H9 (cell line): Measurements from ENCODE around the gene STAT3. TPM values are rescaled to one million over a fixed set of nuclear protein-coding genes. Genes with fewer than 3 reads are reported as not detected.

ENCODE experiments used
- DNase-seq: peaks from one replicate; pipeline ENCODE4 v3.0.0-alpha.2; 2017
- H2AFZ ChIP-seq: one replicate; pipeline ENCODE4 v1.6.1; 2013; ENCODE audit warnings: mild to moderate bottlenecking, low read length, control low read depth, moderate library complexity
- H2AK5ac ChIP-seq: 2 replicates; pipeline ENCODE4 v1.6.1; 2013; ENCODE audit warnings: low read length, control low read depth, mixed read lengths; ENCODE audit not compliant: insufficient read length
- H2BK120ac ChIP-seq: one replicate; pipeline ENCODE4 v1.6.1; 2013; ENCODE audit warnings: low read depth, mild to moderate bottlenecking, low read length, control low read depth, inconsistent platforms; ENCODE audit not compliant: poor library complexity, severe bottlenecking
- H2BK12ac ChIP-seq: 2 replicates; pipeline ENCODE4 v1.6.1; 2013; ENCODE audit warnings: low read length, control low read depth, mixed read lengths, low read depth; ENCODE audit not compliant: insufficient read length
- H2BK15ac ChIP-seq: 2 replicates; pipeline ENCODE4 v1.6.1; 2013; ENCODE audit warnings: low read depth, low read length, control low read depth
- H2BK20ac ChIP-seq: one replicate; pipeline ENCODE4 v1.6.1; 2013; ENCODE audit warnings: low read depth, mild to moderate bottlenecking, low read length, control low read depth, inconsistent platforms; ENCODE audit not compliant: poor library complexity, severe bottlenecking
- H2BK5ac ChIP-seq: 2 replicates; pipeline ENCODE4 v1.6.1; 2013; ENCODE audit warnings: low read length, control low read depth, mixed read lengths; ENCODE audit not compliant: insufficient read length
- H3K14ac ChIP-seq: 2 replicates; pipeline ENCODE4 v1.6.1; 2013; ENCODE audit warnings: low read length, control low read depth; ENCODE audit not compliant: insufficient read depth
- H3K18ac ChIP-seq: 2 replicates; pipeline ENCODE4 v1.6.1; 2013; ENCODE audit warnings: low read depth, mild to moderate bottlenecking, mixed read lengths, low read length, control low read depth; ENCODE audit not compliant: insufficient read length
- H3K23ac ChIP-seq: 2 replicates; pipeline ENCODE4 v1.6.1; 2013; ENCODE audit warnings: low read length, control low read depth, mixed read lengths, low read depth; ENCODE audit not compliant: insufficient read length
- H3K23me2 ChIP-seq: 2 replicates; pipeline ENCODE4 v1.6.1; 2013; ENCODE audit warnings: low read depth, mild to moderate bottlenecking, mixed read lengths, low read length, control low read depth; ENCODE audit not compliant: insufficient read length, poor library complexity, severe bottlenecking
- H3K27ac ChIP-seq: 2 replicates; pipeline ENCODE4 v1.5.1; 2013; ENCODE audit warnings: low read length, control low read depth, mixed read lengths, low read depth; ENCODE audit not compliant: insufficient read length
- H3K27me3 ChIP-seq: 2 replicates; pipeline ENCODE4 v1.6.1; 2013; ENCODE audit warnings: low read length, control low read depth, inconsistent platforms; ENCODE audit not compliant: insufficient read depth
- H3K4ac ChIP-seq: 2 replicates; pipeline ENCODE4 v1.6.1; 2013; ENCODE audit warnings: low read depth, mild to moderate bottlenecking, control low read depth, inconsistent platforms, low read length, moderate library complexity
- H3K4me1 ChIP-seq: 2 replicates; pipeline ENCODE4 v1.6.1; 2013; ENCODE audit warnings: low read length, control low read depth, inconsistent platforms; ENCODE audit not compliant: insufficient read depth
- H3K4me2 ChIP-seq: 2 replicates; pipeline ENCODE4 v1.6.1; 2013; ENCODE audit warnings: low read length, control low read depth, mixed read lengths; ENCODE audit not compliant: insufficient read length, insufficient read depth
- H3K56ac ChIP-seq: 2 replicates; pipeline ENCODE4 v1.6.1; 2013; ENCODE audit warnings: low read depth, mild to moderate bottlenecking, mixed read lengths, low read length, control low read depth; ENCODE audit not compliant: insufficient read length
- H3K79me1 ChIP-seq: 2 replicates; pipeline ENCODE4 v1.6.1; 2013; ENCODE audit warnings: low read depth, mild to moderate bottlenecking, moderate library complexity, low read length, control low read depth, inconsistent platforms; ENCODE audit not compliant: insufficient read depth, poor library complexity, severe bottlenecking
- H3K79me2 ChIP-seq: 2 replicates; pipeline ENCODE4 v1.6.1; 2013; ENCODE audit warnings: low read length, control low read depth, inconsistent platforms; ENCODE audit not compliant: insufficient read depth
- H3K9ac ChIP-seq: 2 replicates; pipeline ENCODE4 v1.6.1; 2013; ENCODE audit warnings: low read length, control low read depth, mixed read lengths; ENCODE audit not compliant: insufficient read length; ENCODE audit errors: extremely low read depth
- H3K9me3 ChIP-seq: one replicate; pipeline ENCODE4 v1.6.1; 2013; ENCODE audit warnings: low read depth, low read length, inconsistent platforms; ENCODE audit not compliant: control insufficient read depth
- H3T11ph ChIP-seq: one replicate; pipeline ENCODE4 v1.6.1; 2013; ENCODE audit warnings: mild to moderate bottlenecking, low read length, control low read depth, inconsistent platforms
- H4K20me1 ChIP-seq: one replicate; pipeline ENCODE4 v1.6.1; 2013; ENCODE audit not compliant: control insufficient read depth, insufficient read length, insufficient read depth
- H4K5ac ChIP-seq: 2 replicates; pipeline ENCODE4 v1.6.1; 2013; ENCODE audit warnings: low read depth, mild to moderate bottlenecking, mixed read lengths, low read length, control low read depth; ENCODE audit not compliant: insufficient read length
- H4K8ac ChIP-seq: replicated peaks from 2 replicates; pipeline ENCODE4 v1.6.1; 2013; ENCODE audit warnings: low read length, control low read depth, mixed read lengths, low read depth; ENCODE audit not compliant: insufficient read length
- H4K91ac ChIP-seq: 2 replicates; pipeline ENCODE4 v1.6.1; 2013; ENCODE audit warnings: low read depth, mild to moderate bottlenecking, moderate library complexity, mixed read lengths, low read length, control low read depth; ENCODE audit not compliant: insufficient read length
- H3K27ac Mint-ChIP-seq, 3 experiments: 2 replicates in 2 of 3; 3 replicates in 1 of 3; pipeline ENCODE4 v1.8.0; 2020 to 2021; ENCODE audit warnings: mixed read lengths in 3 of 3, mild to moderate bottlenecking in 1 of 3, moderate library complexity in 1 of 3
- H3K27me3 Mint-ChIP-seq: 2 replicates; pipeline ENCODE4 v1.8.0; 2021; ENCODE audit warnings: low read depth, mild to moderate bottlenecking, moderate library complexity, mixed read lengths
- H3K36me3 Mint-ChIP-seq, 3 experiments: 2 replicates in 2 of 3; 3 replicates in 1 of 3; pipeline ENCODE4 v1.8.0; 2020 to 2021; ENCODE audit warnings: low read depth in 3 of 3, mixed read lengths in 3 of 3; ENCODE audit not compliant: insufficient read depth in 1 of 3
- H3K4me1 Mint-ChIP-seq, 2 experiments: 2 replicates each; pipeline ENCODE4 v1.8.0; 2020; ENCODE audit warnings: mixed read lengths in 2 of 2
- H3K4me3 Mint-ChIP-seq, 2 experiments: 2 replicates in 1 of 2; 3 replicates in 1 of 2; pipeline ENCODE4 v1.8.0; 2020 to 2021; ENCODE audit warnings: mild to moderate bottlenecking in 2 of 2, mixed read lengths in 2 of 2, moderate library complexity in 1 of 2
- H3K9me3 Mint-ChIP-seq, 2 experiments: 2 replicates in 1 of 2; 3 replicates in 1 of 2; pipeline ENCODE4 v1.8.0; 2020; ENCODE audit warnings: mild to moderate bottlenecking in 2 of 2, mixed read lengths in 2 of 2, moderate library complexity in 1 of 2
- WGBS: extraction: QIAGEN DNeasy Blood & Tissue Kit; methylation state at CpG from one replicate; pipeline ENCODE4 v1.1.7; 2013; ENCODE audit warnings: missing lambda C conversion rate, low lambda C conversion rate, mixed read lengths; ENCODE audit not compliant: insufficient read length; ENCODE audit errors: extremely low coverage; 5-methylcytosine and 5-hydroxymethylcytosine counted together
- total RNA-seq: library from RNA; stranded (reverse); gene quantifications from 2 replicates; pipeline ENCODE4 v1.2.1, GENCODE V29; 2021
- TF ChIP-seq, protein P1 (sequence below): fragments of 200-600 bp; sonication (generic); conservative IDR thresholded peaks from 3 replicates; pipeline ENCODE4 v1.8.0; 2021; ENCODE audit warnings: antibody characterized with exemption, mild to moderate bottlenecking

STAT3 gene
- total RNA-seq, 1 experiment from 2014 or later, result 83.2 TPM

DNA sequence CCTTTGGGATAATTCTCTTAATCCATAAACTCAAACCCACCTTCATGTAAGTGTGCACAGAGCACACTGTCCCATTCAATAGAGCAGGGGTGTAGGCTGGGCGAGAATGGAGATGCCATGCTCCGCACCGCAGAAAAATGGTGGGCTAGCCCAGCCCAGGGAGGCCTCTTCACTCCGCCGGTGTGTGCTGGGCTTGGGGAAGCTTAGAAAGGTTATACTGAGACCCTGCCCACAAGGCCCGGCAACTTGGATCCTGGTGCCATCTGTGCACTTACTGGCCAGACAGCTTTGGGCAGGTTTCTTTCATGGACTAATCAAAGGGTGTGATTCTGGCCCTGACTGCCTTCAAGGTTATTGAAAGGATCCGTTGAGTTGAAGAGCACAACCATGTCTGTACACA, 103.7 kb downstream of the STAT3 start:
- H3K4me1 Mint-ChIP-seq, result peaks cover 22 to 35% of the 10 kb centered on the region in 2 experiments
- no peaks in the 10 kb centered on the region for H4K20me1 ChIP-seq
- no peak overlapping the region for H3K9ac ChIP-seq
- H2BK5ac ChIP-seq, result no peak overlapping the region
- H2BK15ac ChIP-seq, result no peak overlapping the region
- peak; percentile 25 for DNase-seq
- no peak overlapping the region for H2AFZ ChIP-seq
- H3K9me3 ChIP-seq, result no peaks in the 10 kb centered on the region
- H4K91ac ChIP-seq, result no peak overlapping the region
- no peak overlapping the region for H3T11ph ChIP-seq
- no peak overlapping the region for H3K27ac ChIP-seq
- no peak overlapping the region for H4K8ac ChIP-seq
- no peak overlapping the region for H3K4me3 Mint-ChIP-seq
- H3K79me2 ChIP-seq, result no peaks in the 10 kb centered on the region
- no peak overlapping the region for H3K14ac ChIP-seq
- WGBS, result no CpG with 5 or more reads among the region's 7 CpGs
- peaks cover 25% of the 10 kb centered on the region for H3K27me3 Mint-ChIP-seq
- H2BK20ac ChIP-seq, result no peak overlapping the region
- no peaks in the 10 kb centered on the region; the same call in 1 of the 2 replicates for H3K27me3 ChIP-seq
- no peak overlapping the region for H3K23ac ChIP-seq
- H3K27ac Mint-ChIP-seq, result no peak overlapping the region
- H2BK120ac ChIP-seq, result no peak overlapping the region
- no peak overlapping the region for H3K4me2 ChIP-seq
- TF ChIP-seq, protein P1, sequence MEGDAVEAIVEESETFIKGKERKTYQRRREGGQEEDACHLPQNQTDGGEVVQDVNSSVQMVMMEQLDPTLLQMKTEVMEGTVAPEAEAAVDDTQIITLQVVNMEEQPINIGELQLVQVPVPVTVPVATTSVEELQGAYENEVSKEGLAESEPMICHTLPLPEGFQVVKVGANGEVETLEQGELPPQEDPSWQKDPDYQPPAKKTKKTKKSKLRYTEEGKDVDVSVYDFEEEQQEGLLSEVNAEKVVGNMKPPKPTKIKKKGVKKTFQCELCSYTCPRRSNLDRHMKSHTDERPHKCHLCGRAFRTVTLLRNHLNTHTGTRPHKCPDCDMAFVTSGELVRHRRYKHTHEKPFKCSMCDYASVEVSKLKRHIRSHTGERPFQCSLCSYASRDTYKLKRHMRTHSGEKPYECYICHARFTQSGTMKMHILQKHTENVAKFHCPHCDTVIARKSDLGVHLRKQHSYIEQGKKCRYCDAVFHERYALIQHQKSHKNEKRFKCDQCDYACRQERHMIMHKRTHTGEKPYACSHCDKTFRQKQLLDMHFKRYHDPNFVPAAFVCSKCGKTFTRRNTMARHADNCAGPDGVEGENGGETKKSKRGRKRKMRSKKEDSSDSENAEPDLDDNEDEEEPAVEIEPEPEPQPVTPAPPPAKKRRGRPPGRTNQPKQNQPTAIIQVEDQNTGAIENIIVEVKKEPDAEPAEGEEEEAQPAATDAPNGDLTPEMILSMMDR, result no peak
- H2AK5ac ChIP-seq, result no peak overlapping the region
- H3K9me3 Mint-ChIP-seq, result no peaks in the 10 kb centered on the region; a peak in 1 of 5 replicates
- H3K36me3 Mint-ChIP-seq, result peaks cover 0 to 2% (median 0%) of the 10 kb centered on the region in 3 experiments; a peak in 2 of 7 replicates
- no peak overlapping the region for H3K56ac ChIP-seq
- no peak overlapping the region for H2BK12ac ChIP-seq
- no peak overlapping the region for H4K5ac ChIP-seq
- peaks cover 7% of the 10 kb centered on the region; the same call in 1 of the 2 replicates for H3K4me1 ChIP-seq
- H3K4ac ChIP-seq, result no peak overlapping the region
- no peaks in the 10 kb centered on the region for H3K79me1 ChIP-seq
- H3K18ac ChIP-seq, result no peak overlapping the region
- H3K23me2 ChIP-seq, result peaks cover 4% of the 10 kb centered on the region
